Loucy (cell line): Measurements from ENCODE around the gene TAF1B.

ENCODE experiments used
- H2AFZ ChIP-seq: fragments of 200-600 bp; sonication (generic); 2 replicates; pipeline ENCODE4 v1.6.0; 2016; ENCODE audit warnings: antibody characterized with exemption, mild to moderate bottlenecking, low read length, moderate library complexity
- H3F3A ChIP-seq: fragments of 200-600 bp; 2 replicates; pipeline ENCODE4 v1.6.0; 2016; ENCODE audit warnings: antibody characterized with exemption, low read depth, mild to moderate bottlenecking
- H3K27me3 ChIP-seq: fragments of 200-600 bp; sonication (generic); 2 replicates; pipeline ENCODE4 v1.6.1; 2014; ENCODE audit warnings: low read length, mild to moderate bottlenecking; ENCODE audit not compliant: insufficient read depth, poor library complexity, severe bottlenecking
- H3K36me3 ChIP-seq: fragments of 200-600 bp; sonication (generic); 2 replicates; pipeline ENCODE4 v1.6.1; 2016; ENCODE audit warnings: low read length; ENCODE audit not compliant: insufficient read depth
- H3K4me1 ChIP-seq: fragments of 200-600 bp; sonication (generic); 2 replicates; pipeline ENCODE4 v1.5.1; 2014; ENCODE audit warnings: low read length, mild to moderate bottlenecking; ENCODE audit not compliant: insufficient read depth, poor library complexity, severe bottlenecking
- H3K4me2 ChIP-seq: fragments of 200-600 bp; sonication (generic); 2 replicates; pipeline ENCODE4 v1.6.0; 2014; ENCODE audit warnings: antibody characterized with exemption, low read length, low read depth, mild to moderate bottlenecking; ENCODE audit not compliant: poor library complexity, severe bottlenecking
- H3K4me3 ChIP-seq: fragments of 200-600 bp; sonication (generic); 2 replicates; pipeline ENCODE4 v1.5.1; 2014; ENCODE audit warnings: low read length, mild to moderate bottlenecking, mixed read lengths; ENCODE audit not compliant: poor library complexity, severe bottlenecking
- H3K79me2 ChIP-seq: fragments of 200-600 bp; sonication (generic); 2 replicates; pipeline ENCODE4 v1.6.1; 2014; ENCODE audit warnings: low read length; ENCODE audit not compliant: insufficient read depth
- H3K9ac ChIP-seq: fragments of 200-600 bp; sonication (generic); 2 replicates; pipeline ENCODE4 v1.6.0; 2014; ENCODE audit warnings: mild to moderate bottlenecking, low read depth, low read length, moderate library complexity; ENCODE audit not compliant: poor library complexity, severe bottlenecking
- H3K9me2 ChIP-seq: fragments of 200-600 bp; sonication (generic); replicated peaks from 2 replicates; pipeline ENCODE4 v1.6.1; 2016; ENCODE audit warnings: low read depth, low read length, mixed read lengths
- H3K9me3 ChIP-seq: fragments of 200-600 bp; sonication (generic); 2 replicates; pipeline ENCODE4 v1.6.1; 2014; ENCODE audit warnings: mild to moderate bottlenecking, antibody characterized with exemption, low read length, low read depth; ENCODE audit not compliant: insufficient read depth
- H4K20me1 ChIP-seq: fragments of 200-600 bp; sonication (generic); 2 replicates; pipeline ENCODE4 v1.6.0; 2014; ENCODE audit warnings: antibody characterized with exemption, low read length, mild to moderate bottlenecking; ENCODE audit not compliant: insufficient read depth, poor library complexity, severe bottlenecking
- EZH2phosphoT487 ChIP-seq: fragments of 200-600 bp; IDR thresholded peaks from 2 replicates; pipeline ENCODE4 v1.6.1; 2018; ENCODE audit warnings: antibody characterized with exemption, mild to moderate bottlenecking, moderate library complexity, borderline replicate concordance
- TF ChIP-seq, protein P1 (sequence below): fragments of 200-600 bp; sonication (generic); conservative IDR thresholded peaks from 2 replicates; pipeline ENCODE4 v1.5.1; 2014; ENCODE audit warnings: mild to moderate bottlenecking, antibody characterized with exemption, low read length

TAF1B gene

DNA sequence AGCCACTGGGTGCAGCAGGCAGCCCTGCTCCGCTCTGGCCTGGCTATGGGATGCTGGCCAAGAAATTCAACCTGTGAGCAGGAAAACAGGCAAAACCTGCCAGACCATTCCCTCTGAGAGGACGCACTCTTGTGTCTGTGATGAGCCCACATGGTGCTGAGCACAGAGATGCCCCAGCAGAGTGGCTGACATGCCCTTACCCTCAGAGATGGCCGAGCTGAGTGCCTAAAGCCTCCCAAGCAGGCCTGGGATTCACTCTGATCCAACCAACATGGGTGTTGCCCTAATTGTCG is 34.3 kb upstream of the TAF1B start:
- Histone ChIP-seq H3K9me2 (no peaks in the 10 kb centered on the region), H3K4me3 (no peak overlapping the region), H4K20me1 (no peaks in the 10 kb centered on the region), H3F3A (no peaks in the 10 kb centered on the region), H3K9me3 (no peaks in the 10 kb centered on the region), H3K36me3 (no peaks in the 10 kb centered on the region), H3K27me3 (no peaks in the 10 kb centered on the region), H3K4me2 (no peak overlapping the region), H3K9ac (no peak overlapping the region), H2AFZ (no peak overlapping the region), H3K4me1 (no peaks in the 10 kb centered on the region), H3K79me2 (no peaks in the 10 kb centered on the region)
- no peak for TF ChIP-seq EZH2phosphoT487
- TF ChIP-seq, protein P1, sequence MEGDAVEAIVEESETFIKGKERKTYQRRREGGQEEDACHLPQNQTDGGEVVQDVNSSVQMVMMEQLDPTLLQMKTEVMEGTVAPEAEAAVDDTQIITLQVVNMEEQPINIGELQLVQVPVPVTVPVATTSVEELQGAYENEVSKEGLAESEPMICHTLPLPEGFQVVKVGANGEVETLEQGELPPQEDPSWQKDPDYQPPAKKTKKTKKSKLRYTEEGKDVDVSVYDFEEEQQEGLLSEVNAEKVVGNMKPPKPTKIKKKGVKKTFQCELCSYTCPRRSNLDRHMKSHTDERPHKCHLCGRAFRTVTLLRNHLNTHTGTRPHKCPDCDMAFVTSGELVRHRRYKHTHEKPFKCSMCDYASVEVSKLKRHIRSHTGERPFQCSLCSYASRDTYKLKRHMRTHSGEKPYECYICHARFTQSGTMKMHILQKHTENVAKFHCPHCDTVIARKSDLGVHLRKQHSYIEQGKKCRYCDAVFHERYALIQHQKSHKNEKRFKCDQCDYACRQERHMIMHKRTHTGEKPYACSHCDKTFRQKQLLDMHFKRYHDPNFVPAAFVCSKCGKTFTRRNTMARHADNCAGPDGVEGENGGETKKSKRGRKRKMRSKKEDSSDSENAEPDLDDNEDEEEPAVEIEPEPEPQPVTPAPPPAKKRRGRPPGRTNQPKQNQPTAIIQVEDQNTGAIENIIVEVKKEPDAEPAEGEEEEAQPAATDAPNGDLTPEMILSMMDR: no peak

DNA sequence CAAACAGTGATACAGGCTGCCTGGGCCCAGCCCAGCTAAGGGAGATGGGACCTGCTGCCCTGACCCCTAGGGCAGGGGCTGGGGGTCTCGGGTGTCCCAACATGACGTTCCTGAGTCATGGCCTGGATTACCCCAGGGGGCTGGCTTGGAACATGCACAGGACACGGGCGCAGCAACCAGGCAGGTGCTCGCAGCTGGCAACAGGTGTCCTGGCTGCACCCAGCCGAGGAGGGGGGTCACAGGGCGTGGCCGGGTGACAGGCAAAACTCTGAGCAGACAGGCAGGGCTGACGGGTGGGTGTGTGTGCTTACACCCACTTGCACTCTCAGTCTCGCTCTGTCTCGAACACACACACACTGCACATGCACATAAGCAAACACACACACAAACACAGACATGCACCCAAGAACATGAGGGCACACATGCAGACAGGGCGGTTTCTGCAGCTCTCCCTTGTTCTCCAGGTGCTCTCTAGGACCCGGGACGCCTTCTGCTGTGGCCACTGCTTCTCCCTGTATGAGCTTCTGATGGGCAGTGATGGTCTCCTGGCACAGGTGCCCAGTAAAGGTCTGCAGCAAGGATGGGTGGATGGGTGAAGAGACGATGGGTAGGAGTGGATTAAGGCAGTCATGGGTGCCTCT is 33.7 kb upstream of the TAF1B start:
- TF ChIP-seq, protein P1: no peak
- TF ChIP-seq EZH2phosphoT487: no peak
- no peak overlapping the region for H2AFZ ChIP-seq
- H3F3A ChIP-seq: no peaks in the 10 kb centered on the region
- no peaks in the 10 kb centered on the region for H3K36me3 ChIP-seq
- no peaks in the 10 kb centered on the region for H4K20me1 ChIP-seq
- H3K79me2 ChIP-seq: no peaks in the 10 kb centered on the region
- H3K4me3 ChIP-seq: no peak overlapping the region
- H3K9me2 ChIP-seq: no peaks in the 10 kb centered on the region
- no peaks in the 10 kb centered on the region for H3K27me3 ChIP-seq
- H3K4me2 ChIP-seq: no peak overlapping the region
- H3K4me1 ChIP-seq: no peaks in the 10 kb centered on the region
- H3K9me3 ChIP-seq: no peaks in the 10 kb centered on the region
- no peak overlapping the region for H3K9ac ChIP-seq

DNA sequence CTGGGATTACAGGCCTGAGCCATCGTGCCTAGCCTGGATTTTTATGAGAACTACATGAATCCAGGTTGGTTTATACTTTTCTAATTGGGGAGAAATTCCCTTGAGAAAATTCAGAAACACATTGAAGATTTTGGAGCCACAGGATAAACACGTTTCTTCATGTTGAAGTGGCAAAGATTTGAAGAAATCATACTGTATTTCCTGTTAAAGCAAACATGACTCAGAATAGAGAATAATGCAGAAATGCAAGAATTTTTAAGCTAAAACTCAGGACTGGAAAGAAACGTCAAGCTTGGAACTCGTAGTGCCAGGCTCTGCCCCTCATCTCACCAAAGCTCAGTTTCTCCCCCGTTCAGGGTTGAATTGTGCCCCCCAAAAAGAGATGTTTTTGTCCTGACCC is 32.1 kb upstream of the TAF1B start:
- Histone ChIP-seq H3K9me2 (no peaks in the 10 kb centered on the region), H3K4me3 (no peak overlapping the region), H4K20me1 (no peaks in the 10 kb centered on the region), H3K36me3 (no peaks in the 10 kb centered on the region), H3K4me2 (no peak overlapping the region), H3K9me3 (no peaks in the 10 kb centered on the region), H3K9ac (no peak overlapping the region), H3K79me2 (no peaks in the 10 kb centered on the region), H3F3A (no peaks in the 10 kb centered on the region), H3K4me1 (peaks cover 4% of the 10 kb centered on the region), H2AFZ (no peak overlapping the region; the same call in 1 of the 2 replicates), H3K27me3 (no peaks in the 10 kb centered on the region)
- TF ChIP-seq, protein P1: no peak
- TF ChIP-seq EZH2phosphoT487: no peak
